Caco-2 (cell line): ENCODE data around the gene ERC2. TPM values are rescaled to one million over a fixed set of nuclear protein-coding genes. Genes with fewer than 3 reads are reported as not detected.

Experiments used
- BruUV-seq: library from RNA; stranded (reverse); fragments of 400-500 nt; replicated peaks from 2 replicates; lab custom pipeline; 2021; lab: Mats Ljungman, UMichigan
- CTCF ChIA-PET: fragments of 300-600 bp; sonication (Branson Sonifier 250); formaldehyde crosslinking; loops from one replicate; lab custom pipeline; 2022; ENCODE audit warnings: antibody characterized with exemption; lab: Charles Lee
- POLR2A ChIA-PET: fragments of 300-600 bp; sonication (Branson Sonifier 250); formaldehyde crosslinking; loops from one replicate; lab custom pipeline; 2022; ENCODE audit warnings: antibody characterized with exemption; lab: Charles Lee
- DNase-seq, 2 experiments: peaks; one replicate each; pipeline versions ENCODE4 v3.0.0 to v3.0.0-alpha.2; 2020 to 2022
- H3K27me3 ChIP-seq: replicated peaks from 2 replicates; pipeline ENCODE4 v1.6.0; 2011; ENCODE audit warnings: low read length; ENCODE audit not compliant: control insufficient read depth, insufficient read depth
- H3K36me3 ChIP-seq: 2 replicates; pipeline ENCODE4 v1.5.1; 2011; ENCODE audit warnings: low read length; ENCODE audit not compliant: control insufficient read depth, insufficient read depth
- H3K4me1 ChIP-seq: fragments of 250-450 bp; sonication (Bioruptor Pico); 2 replicates; pipeline ENCODE4 v1.5.1; 2020; ENCODE audit warnings: mild to moderate bottlenecking
- H3K4me3 ChIP-seq: 2 replicates; pipeline ENCODE4 v1.5.1; 2011; ENCODE audit warnings: low read depth, mild to moderate bottlenecking, control low read depth, low read length
- H3K9me3 ChIP-seq: fragments of 250-450 bp; sonication (Bioruptor Pico); 2 replicates; pipeline ENCODE4 v1.5.1; 2020; ENCODE audit warnings: mild to moderate bottlenecking, moderate library complexity
- H3K27ac Mint-ChIP-seq: one replicate; pipeline ENCODE4 v1.8.0; 2022; ENCODE audit warnings: mixed read lengths; ENCODE audit not compliant: unreplicated experiment
- H3K27me3 Mint-ChIP-seq: one replicate; pipeline ENCODE4 v1.8.0; 2022; ENCODE audit warnings: mixed read lengths; ENCODE audit not compliant: insufficient read depth, unreplicated experiment
- H3K36me3 Mint-ChIP-seq: one replicate; pipeline ENCODE4 v1.8.0; 2022; ENCODE audit warnings: mild to moderate bottlenecking, mixed read lengths; ENCODE audit not compliant: insufficient read depth, unreplicated experiment
- H3K4me1 Mint-ChIP-seq: one replicate; pipeline ENCODE4 v1.8.0; 2022; ENCODE audit warnings: low read depth, mixed read lengths; ENCODE audit not compliant: unreplicated experiment
- H3K4me3 Mint-ChIP-seq: one replicate; pipeline ENCODE4 v1.8.0; 2022; ENCODE audit warnings: mild to moderate bottlenecking, moderate library complexity, mixed read lengths; ENCODE audit not compliant: unreplicated experiment
- H3K9me3 Mint-ChIP-seq: one replicate; pipeline ENCODE4 v1.8.0; 2022; ENCODE audit warnings: mixed read lengths; ENCODE audit not compliant: unreplicated experiment
- CTCF ChIP-seq, 2 experiments: fragments of 200-600 bp in 1 of 2; IDR thresholded peaks; 1 replicate in 1 of 2; 2 replicates in 1 of 2; pipeline versions ENCODE4 v1.5.1 to v1.8.0; 2011 to 2022; ENCODE audit warnings: antibody characterized with exemption in 1 of 2, control low read depth in 1 of 2, inconsistent platforms in 1 of 2, low read depth in 1 of 2, low read length in 1 of 2, mild to moderate bottlenecking in 1 of 2, moderate library complexity in 1 of 2; ENCODE audit not compliant: insufficient read depth in 1 of 2, severe bottlenecking in 1 of 2, unreplicated experiment in 1 of 2
- intact Hi-C: fragments of 100-400 bp; cut with micrococcal nuclease; formaldehyde crosslinking; loops from one replicate; pipeline ENCODE4 v1.10.0; 2022; ENCODE audit not compliant: unreplicated experiment
- total RNA-seq: library from RNA; stranded (reverse); gene quantifications from 2 replicates; pipeline ENCODE4 v1.2.3, GENCODE V29; 2022

ERC2 gene
- total RNA-seq, 1 experiment from 2014 or later = 0.54 TPM

DNA sequence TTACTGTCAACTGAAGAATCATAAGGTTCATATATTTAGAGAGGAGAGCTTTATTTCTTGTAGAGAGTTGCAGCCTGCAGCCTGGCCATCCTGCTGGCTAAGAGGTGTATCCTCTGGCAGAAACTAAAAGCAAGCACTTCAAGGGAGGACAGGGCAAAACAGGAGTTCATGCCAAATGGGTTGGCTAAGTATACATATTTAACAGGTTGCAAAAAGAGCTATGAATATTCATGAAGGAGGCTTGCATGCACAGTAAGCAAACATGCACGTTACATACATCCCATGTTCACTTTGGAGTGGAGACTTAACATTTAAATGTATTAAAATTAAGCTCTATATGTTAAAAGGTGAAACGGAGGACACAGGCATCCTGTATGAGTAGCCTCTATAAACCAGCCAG, 354.4 kb downstream of the ERC2 start:
- ChIA-PET CTCF (no interaction called here), POLR2A (no interaction called here)
- no peak overlapping the region for H3K27ac Mint-ChIP-seq
- BruUV-seq = no TSS peak
- H3K4me1 ChIP-seq = no peaks in the 10 kb centered on the region
- intact Hi-C loops = no loop called here
- H3K9me3 Mint-ChIP-seq = peaks cover 40% of the 10 kb centered on the region
- no peaks in the 10 kb centered on the region for H3K27me3 Mint-ChIP-seq
- peaks cover 7% of the 10 kb centered on the region; the same call in 1 of the 2 replicates for H3K9me3 ChIP-seq
- H3K27me3 ChIP-seq = no peaks in the 10 kb centered on the region
- DNase-seq = no peak
- no peak for TF ChIP-seq CTCF (IDR thresholded peaks at IDR 0.05; ENCODE audit: insufficient read depth in 1 of 2, low read depth in 1 of 2, low read length in 1 of 2, severe bottlenecking in 1 of 2, unreplicated experiment in 1 of 2)
- H3K36me3 ChIP-seq = no peaks in the 10 kb centered on the region
- H3K36me3 Mint-ChIP-seq = no peaks in the 10 kb centered on the region
- no peak overlapping the region for H3K4me3 Mint-ChIP-seq
- no peak overlapping the region for H3K4me3 ChIP-seq
- H3K4me1 Mint-ChIP-seq = peaks cover 8% of the 10 kb centered on the region

- H3K36me3 Mint-ChIP-seq = no peaks in the 10 kb centered on the region
- H3K27ac Mint-ChIP-seq = no peak overlapping the region
- ChIA-PET CTCF (no interaction called here), POLR2A (no interaction called here)
- H3K4me1 ChIP-seq = no peaks in the 10 kb centered on the region
- no peaks in the 10 kb centered on the region for H3K27me3 Mint-ChIP-seq
- intact Hi-C loops = no loop called here
- no peak overlapping the region for H3K4me3 ChIP-seq
- no peaks in the 10 kb centered on the region for H3K36me3 ChIP-seq
- peaks cover 40% of the 10 kb centered on the region for H3K9me3 Mint-ChIP-seq
- TF ChIP-seq CTCF (IDR thresholded peaks at IDR 0.05; ENCODE audit: insufficient read depth in 1 of 2, low read depth in 1 of 2, low read length in 1 of 2, severe bottlenecking in 1 of 2, unreplicated experiment in 1 of 2) = no peak
- DNase-seq = no peak
- H3K4me3 Mint-ChIP-seq = no peak overlapping the region
- BruUV-seq = no TSS peak
- H3K27me3 ChIP-seq = no peaks in the 10 kb centered on the region
- H3K9me3 ChIP-seq = peaks cover 7% of the 10 kb centered on the region; the same call in 1 of the 2 replicates
- H3K4me1 Mint-ChIP-seq = peaks cover 8% of the 10 kb centered on the region
These were observed 355.0 kb downstream of the ERC2 start for GRCh38 chr3:56113231-56113630.

- no peak for DNase-seq
- ChIA-PET POLR2A (no interaction called here), CTCF (interaction anchor here (0.7 kb wide), 1 partner anchor 61 kb away, joined by 3 read pairs; no protein-coding TSS in a partner anchor)
- Mint-ChIP-seq H3K4me3 (no peak overlapping the region), H3K4me1 (peaks cover 8% of the 10 kb centered on the region), H3K9me3 (peaks cover 26% of the 10 kb centered on the region), H3K36me3 (no peaks in the 10 kb centered on the region), H3K27me3 (no peaks in the 10 kb centered on the region), H3K27ac (no peak overlapping the region)
- no peak for TF ChIP-seq CTCF (IDR thresholded peaks at IDR 0.05; ENCODE audit: insufficient read depth in 1 of 2, low read depth in 1 of 2, low read length in 1 of 2, severe bottlenecking in 1 of 2, unreplicated experiment in 1 of 2)
- H3K36me3 ChIP-seq = no peaks in the 10 kb centered on the region
- intact Hi-C loops = no loop called here
- BruUV-seq = no TSS peak
- peaks cover 7% of the 10 kb centered on the region; the same call in 1 of the 2 replicates for H3K9me3 ChIP-seq
- H3K4me3 ChIP-seq = no peak overlapping the region
- no peaks in the 10 kb centered on the region for H3K27me3 ChIP-seq
- no peaks in the 10 kb centered on the region for H3K4me1 ChIP-seq
These were observed 356.5 kb downstream of the ERC2 start for GRCh38 chr3:56111606-56112304.
